ENCODE measurements around the gene S100A4. TPM values are rescaled to one million over a fixed set of nuclear protein-coding genes. Genes with fewer than 3 reads are reported as not detected.

Gene S100A4
- total RNA-seq, 2 experiments from 2014 or later: 44.7 to 44.9 TPM

Other genes starting within 250 kb of the S100A4 start
- not detected for gene PGLYRP3, start 232.9 kb downstream of the S100A4 start, total RNA-seq
- gene PGLYRP4, start 197.0 kb downstream of the S100A4 start, total RNA-seq: not detected
- gene S100A9, start 188.0 kb downstream of the S100A4 start, total RNA-seq: not detected
- not detected for gene S100A12, start 170.2 kb downstream of the S100A4 start, total RNA-seq
- gene S100A8, start 154.7 kb downstream of the S100A4 start, total RNA-seq: not detected
- gene S100A7A, start 129.3 kb downstream of the S100A4 start, total RNA-seq: not detected
- not detected for gene S100A7, start 85.2 kb downstream of the S100A4 start, total RNA-seq
- gene S100A6, start 9.8 kb downstream of the S100A4 start, total RNA-seq: 100 to 1,000 TPM; 144 to 155 TPM
- 1 to 10 TPM; 1.2 to 1.6 TPM for gene S100A5, start 4.9 kb downstream of the S100A4 start, total RNA-seq
- not detected for gene S100A3, start 3.5 kb upstream of the S100A4 start, total RNA-seq
- gene S100A2, start 20.0 kb upstream of the S100A4 start, total RNA-seq: under 1 TPM in 1 of 2 experiments, not detected in 1; 0.60 TPM
- gene S100A16, start 67.3 kb upstream of the S100A4 start, total RNA-seq: not detected
- gene S100A14, start 70.5 kb upstream of the S100A4 start, total RNA-seq: not detected
- gene S100A13, start 81.7 kb upstream of the S100A4 start, total RNA-seq: 1 to 10 TPM; 5.7 to 5.9 TPM
- not detected for gene S100A1, start 82.6 kb upstream of the S100A4 start, total RNA-seq
- 10 to 100 TPM; 94.3 to 98.1 TPM for gene CHTOP, start 88.3 kb upstream of the S100A4 start, total RNA-seq
- gene SNAPIN, start 112.9 kb upstream of the S100A4 start, total RNA-seq: 10 to 100 TPM; 32.9 to 34.7 TPM
- gene ILF2, start 125.2 kb upstream of the S100A4 start, total RNA-seq: 100 to 1,000 TPM; 419 to 431 TPM
- under 1 TPM in 1 of 2 experiments, not detected in 1; 0.06 TPM for gene NPR1, start 132.9 kb upstream of the S100A4 start, total RNA-seq
- 10 to 100 TPM; 47.9 to 48.0 TPM for gene INTS3, start 182.2 kb upstream of the S100A4 start, total RNA-seq
- 1 to 10 TPM; 6.4 to 6.9 TPM for gene SLC27A3, start 229.6 kb upstream of the S100A4 start, total RNA-seq